PC-9 (cell line): Measurements from ENCODE around the gene GALC. TPM values are rescaled to one million over a fixed set of nuclear protein-coding genes. Genes with fewer than 3 reads are reported as not detected.

Source experiments
- BruUV-seq: library from RNA; stranded (reverse); fragments of 400-500 nt; replicated peaks from 2 replicates; lab custom pipeline; 2021; lab: Mats Ljungman, UMichigan
- CTCF ChIA-PET: fragments of 300-600 bp; sonication (Branson Sonifier 250); formaldehyde crosslinking; loops from one replicate; lab custom pipeline; 2022; ENCODE audit warnings: antibody characterized with exemption; lab: Charles Lee
- POLR2A ChIA-PET: fragments of 300-600 bp; sonication (Branson Sonifier 250); formaldehyde crosslinking; loops from one replicate; lab custom pipeline; 2022; ENCODE audit warnings: antibody characterized with exemption; ENCODE audit not compliant: unreplicated experiment; lab: Charles Lee
- DNase-seq, 2 experiments: peaks; one replicate each; pipeline versions ENCODE4 v3.0.0 to v3.0.0-alpha.2; 2015 to 2022; ENCODE audit warnings: mixed read lengths in 1 of 2
- H2AFZ ChIP-seq: fragments of 200-600 bp; sonication (generic); 2 replicates; pipeline ENCODE4 v1.8.1; 2017; ENCODE audit warnings: antibody characterized with exemption
- H3F3A ChIP-seq: fragments of 200-600 bp; sonication (generic); 2 replicates; pipeline ENCODE4 v1.8.1; 2017; ENCODE audit warnings: antibody characterized with exemption, mild to moderate bottlenecking, low read depth; ENCODE audit not compliant: insufficient read depth
- H3K27ac ChIP-seq: fragments of 200-600 bp; sonication (generic); 2 replicates; pipeline ENCODE4 v1.6.1; 2016; ENCODE audit warnings: mixed run types
- H3K27me3 ChIP-seq: fragments of 200-600 bp; sonication (generic); 2 replicates; pipeline ENCODE4 v1.6.1; 2016; ENCODE audit warnings: low read depth, mixed run types; ENCODE audit not compliant: insufficient read depth
- H3K36me3 ChIP-seq: fragments of 200-600 bp; sonication (generic); 2 replicates; pipeline ENCODE4 v1.6.1; 2016; ENCODE audit warnings: low read depth, mixed run types
- H3K4me1 ChIP-seq: fragments of 200-600 bp; sonication (generic); replicated peaks from 2 replicates; pipeline ENCODE4 v1.6.1; 2016; ENCODE audit warnings: mixed run types; ENCODE audit not compliant: insufficient read depth
- H3K4me2 ChIP-seq: fragments of 200-600 bp; sonication (generic); 2 replicates; pipeline ENCODE4 v1.6.1; 2017; ENCODE audit warnings: mixed run types
- H3K4me3 ChIP-seq: fragments of 200-600 bp; sonication (generic); 2 replicates; pipeline ENCODE4 v1.6.1; 2016; ENCODE audit warnings: mixed run types
- H3K79me2 ChIP-seq: fragments of 200-600 bp; sonication (generic); 2 replicates; pipeline ENCODE4 v1.6.1; 2017; ENCODE audit warnings: low read depth, mixed run types
- H3K9me2 ChIP-seq: fragments of 200-600 bp; sonication (generic); 2 replicates; pipeline ENCODE4 v1.8.1; 2017; ENCODE audit warnings: mild to moderate bottlenecking; ENCODE audit not compliant: insufficient read depth
- H3K9me3 ChIP-seq: fragments of 200-600 bp; sonication (generic); 2 replicates; pipeline ENCODE4 v1.8.1; 2016; ENCODE audit warnings: low read depth; ENCODE audit not compliant: insufficient read depth
- H4K20me1 ChIP-seq: fragments of 200-600 bp; sonication (generic); 2 replicates; pipeline ENCODE4 v1.8.1; 2017; ENCODE audit not compliant: insufficient read depth
- EZH2 ChIP-seq: fragments of 200-600 bp; sonication (generic); IDR thresholded peaks from 2 replicates; pipeline ENCODE4 v1.8.0; 2017; ENCODE audit warnings: antibody characterized with exemption, low read depth
- intact Hi-C: fragments of 100-400 bp; cut with micrococcal nuclease; formaldehyde crosslinking; loops from one replicate; pipeline ENCODE4 v1.10.0; 2022; ENCODE audit not compliant: unreplicated experiment
- total RNA-seq: library from RNA; stranded (reverse); gene quantifications from 2 replicates; pipeline ENCODE4 v1.2.3, GENCODE V29; 2021
- TF ChIP-seq, protein P1 (sequence below): fragments of 200-600 bp; sonication (generic); conservative IDR thresholded peaks from 2 replicates; pipeline ENCODE4 v1.6.1; 2017; ENCODE audit warnings: mixed run types, antibody characterized with exemption, mild to moderate bottlenecking, moderate library complexity

GALC gene
- total RNA-seq, 1 experiment from 2014 or later: 2.0 TPM

DNA sequence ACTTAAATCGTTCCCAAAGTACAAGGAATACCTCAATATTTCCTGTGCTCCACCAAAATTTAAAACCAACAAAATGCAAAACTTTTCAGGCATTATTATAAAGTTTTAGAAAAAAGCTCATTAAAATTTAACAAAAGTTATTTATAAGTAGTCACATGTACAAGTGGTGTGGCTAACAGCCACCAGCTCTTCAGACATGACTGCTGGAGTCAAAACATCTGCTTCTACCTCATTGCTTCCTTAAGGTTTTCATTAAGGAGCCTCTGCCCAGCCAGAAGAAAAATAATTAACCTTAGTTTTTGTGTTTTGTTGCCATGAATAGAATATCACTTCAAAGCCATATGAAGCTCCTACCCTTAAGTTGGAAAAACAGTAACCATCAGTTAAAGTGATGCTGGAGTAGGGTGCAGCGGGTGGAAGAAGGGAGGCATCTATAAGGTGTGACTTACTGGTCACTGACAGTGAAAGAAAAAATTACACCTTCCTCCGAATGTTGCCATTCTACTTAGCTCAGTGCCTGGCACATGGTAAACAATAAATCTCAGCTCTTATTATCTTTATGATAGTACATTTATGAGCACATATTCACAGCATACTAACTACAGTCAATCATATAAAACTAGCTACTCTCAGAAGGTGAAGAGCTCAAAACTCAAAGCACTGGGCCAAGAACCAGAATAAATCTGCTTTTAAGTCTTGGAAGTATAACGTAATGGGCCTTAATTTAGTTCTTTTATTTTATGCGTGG is 57.7 kb downstream of the GALC start:
- no TSS peak for BruUV-seq
- Histone ChIP-seq H3K27ac (no peak overlapping the region), H3K4me3 (no peak overlapping the region), H3K36me3 (no peaks in the 10 kb centered on the region), H3K4me1 (no peaks in the 10 kb centered on the region), H3K9me2 (no peaks in the 10 kb centered on the region), H2AFZ (no peak overlapping the region), H3K9me3 (no peaks in the 10 kb centered on the region), H3K79me2 (no peaks in the 10 kb centered on the region), H4K20me1 (no peaks in the 10 kb centered on the region), H3K4me2 (no peak overlapping the region), H3K27me3 (no peaks in the 10 kb centered on the region), H3F3A (no peaks in the 10 kb centered on the region)
- no peak for DNase-seq
- POLR2A ChIA-PET: no interaction called here
- CTCF ChIA-PET: no interaction called here
- TF ChIP-seq EZH2: no peak
- TF ChIP-seq, protein P1, sequence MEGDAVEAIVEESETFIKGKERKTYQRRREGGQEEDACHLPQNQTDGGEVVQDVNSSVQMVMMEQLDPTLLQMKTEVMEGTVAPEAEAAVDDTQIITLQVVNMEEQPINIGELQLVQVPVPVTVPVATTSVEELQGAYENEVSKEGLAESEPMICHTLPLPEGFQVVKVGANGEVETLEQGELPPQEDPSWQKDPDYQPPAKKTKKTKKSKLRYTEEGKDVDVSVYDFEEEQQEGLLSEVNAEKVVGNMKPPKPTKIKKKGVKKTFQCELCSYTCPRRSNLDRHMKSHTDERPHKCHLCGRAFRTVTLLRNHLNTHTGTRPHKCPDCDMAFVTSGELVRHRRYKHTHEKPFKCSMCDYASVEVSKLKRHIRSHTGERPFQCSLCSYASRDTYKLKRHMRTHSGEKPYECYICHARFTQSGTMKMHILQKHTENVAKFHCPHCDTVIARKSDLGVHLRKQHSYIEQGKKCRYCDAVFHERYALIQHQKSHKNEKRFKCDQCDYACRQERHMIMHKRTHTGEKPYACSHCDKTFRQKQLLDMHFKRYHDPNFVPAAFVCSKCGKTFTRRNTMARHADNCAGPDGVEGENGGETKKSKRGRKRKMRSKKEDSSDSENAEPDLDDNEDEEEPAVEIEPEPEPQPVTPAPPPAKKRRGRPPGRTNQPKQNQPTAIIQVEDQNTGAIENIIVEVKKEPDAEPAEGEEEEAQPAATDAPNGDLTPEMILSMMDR: no peak
- intact Hi-C loops: no loop called here

DNA sequence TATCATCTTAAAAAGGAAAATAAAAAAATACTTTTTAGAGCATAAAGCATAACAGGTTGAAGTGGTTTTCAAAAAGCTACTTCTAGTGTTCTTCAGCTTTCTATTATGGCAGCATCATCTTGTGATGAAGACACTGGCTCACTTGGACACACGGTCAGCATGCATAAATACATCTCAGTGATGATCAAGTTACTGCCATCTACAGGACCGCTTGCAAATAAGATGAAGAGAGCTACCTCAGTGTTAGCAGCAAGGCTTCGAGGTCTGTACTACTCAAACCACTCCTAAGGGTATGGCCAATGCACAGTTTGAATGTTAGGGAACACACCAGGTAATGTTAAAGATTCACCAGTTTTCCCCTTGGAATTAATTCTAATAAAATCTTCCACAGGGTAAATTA is 58.8 kb downstream of the GALC start:
- H2AFZ ChIP-seq: no peak overlapping the region
- no TSS peak for BruUV-seq

DNA sequence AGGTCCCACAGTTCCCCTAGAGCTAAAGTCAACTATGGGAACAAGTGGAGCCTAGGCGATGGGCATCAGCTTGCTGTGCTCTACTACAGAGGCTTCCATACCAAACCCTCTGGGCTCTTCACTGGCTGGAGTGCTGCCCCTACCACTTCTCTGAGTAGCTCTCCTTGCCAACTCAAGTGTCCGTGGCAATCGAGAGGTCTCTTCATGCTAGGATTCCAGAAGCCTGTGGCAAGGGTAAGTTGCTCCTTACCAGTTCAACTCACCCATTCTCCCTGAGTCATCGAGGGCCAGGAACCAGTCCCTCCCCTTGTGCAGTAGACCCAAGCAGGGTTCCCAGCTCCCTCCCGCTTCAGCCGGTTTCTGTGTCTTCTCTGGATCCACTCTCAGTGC is 76.1 kb downstream of the GALC start:
- Histone ChIP-seq H3K9me3 (no peaks in the 10 kb centered on the region), H2AFZ (no peak overlapping the region), H3F3A (no peaks in the 10 kb centered on the region), H3K27me3 (no peaks in the 10 kb centered on the region), H3K4me2 (no peak overlapping the region), H3K36me3 (no peaks in the 10 kb centered on the region), H3K9me2 (no peaks in the 10 kb centered on the region), H3K4me3 (no peak overlapping the region), H3K79me2 (no peaks in the 10 kb centered on the region), H3K27ac (no peak overlapping the region), H4K20me1 (no peaks in the 10 kb centered on the region), H3K4me1 (no peaks in the 10 kb centered on the region)
- DNase-seq: no peak
- BruUV-seq: no TSS peak
- no peak for TF ChIP-seq EZH2
- TF ChIP-seq, protein P1: no peak
- ChIA-PET POLR2A (no interaction called here), CTCF (no interaction called here)
- intact Hi-C loops: no loop called here

More for the DNA sequence above, 58.8 kb downstream of the GALC start:
- no peaks in the 10 kb centered on the region for H4K20me1 ChIP-seq
- H3K4me2 ChIP-seq: no peak overlapping the region
- H3K4me3 ChIP-seq: no peak overlapping the region
- no peaks in the 10 kb centered on the region for H3K79me2 ChIP-seq
- no peaks in the 10 kb centered on the region for H3K9me3 ChIP-seq
- no peaks in the 10 kb centered on the region for H3K36me3 ChIP-seq
- no peaks in the 10 kb centered on the region for H3K27me3 ChIP-seq
- ChIA-PET POLR2A (no interaction called here), CTCF (no interaction called here)
- no peak overlapping the region for H3K27ac ChIP-seq
- H3F3A ChIP-seq: no peaks in the 10 kb centered on the region
- H3K9me2 ChIP-seq: no peaks in the 10 kb centered on the region
- H3K4me1 ChIP-seq: no peaks in the 10 kb centered on the region
- TF ChIP-seq, protein P1: no peak
- TF ChIP-seq EZH2: no peak
- intact Hi-C loops: no loop called here
- DNase-seq: no peak
